GM20431 (cell line): ENCODE measurements around the gene NEMP1.

Source experiments
- in situ Hi-C: fragments of 300-500 bp; cut with MseI, MboI; formaldehyde crosslinking; loops from one replicate; pipeline ENCODE4 v1.15.0; 2020; ENCODE audit warnings: low sequenced_read_pairs; ENCODE audit not compliant: unreplicated experiment

The NEMP1 gene

DNA sequence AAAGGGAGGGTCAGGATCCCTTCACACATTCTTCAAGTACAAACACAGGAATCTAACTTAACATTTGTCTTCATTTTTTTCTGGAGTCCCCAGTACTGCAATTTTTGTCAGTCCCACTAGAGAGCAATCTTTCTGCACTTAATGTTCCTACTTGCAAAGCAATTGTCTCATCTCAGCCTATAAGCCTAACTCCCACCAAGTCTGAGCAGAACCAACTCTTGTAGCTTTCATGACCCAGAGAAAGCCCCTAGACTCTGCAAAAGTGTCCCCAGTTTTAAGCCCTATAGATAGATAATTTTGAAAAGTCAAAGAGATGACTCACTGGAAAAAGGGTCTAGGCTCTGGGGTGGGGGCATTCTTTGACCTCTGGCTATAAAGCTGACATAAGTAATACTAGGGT lies 70.4 kb downstream of the NEMP1 start:
- in situ Hi-C loops = loop anchor here (10.0 kb wide), 1 partner anchor 243 kb away; the partner anchor contains the start of gene HSD17B6

DNA sequence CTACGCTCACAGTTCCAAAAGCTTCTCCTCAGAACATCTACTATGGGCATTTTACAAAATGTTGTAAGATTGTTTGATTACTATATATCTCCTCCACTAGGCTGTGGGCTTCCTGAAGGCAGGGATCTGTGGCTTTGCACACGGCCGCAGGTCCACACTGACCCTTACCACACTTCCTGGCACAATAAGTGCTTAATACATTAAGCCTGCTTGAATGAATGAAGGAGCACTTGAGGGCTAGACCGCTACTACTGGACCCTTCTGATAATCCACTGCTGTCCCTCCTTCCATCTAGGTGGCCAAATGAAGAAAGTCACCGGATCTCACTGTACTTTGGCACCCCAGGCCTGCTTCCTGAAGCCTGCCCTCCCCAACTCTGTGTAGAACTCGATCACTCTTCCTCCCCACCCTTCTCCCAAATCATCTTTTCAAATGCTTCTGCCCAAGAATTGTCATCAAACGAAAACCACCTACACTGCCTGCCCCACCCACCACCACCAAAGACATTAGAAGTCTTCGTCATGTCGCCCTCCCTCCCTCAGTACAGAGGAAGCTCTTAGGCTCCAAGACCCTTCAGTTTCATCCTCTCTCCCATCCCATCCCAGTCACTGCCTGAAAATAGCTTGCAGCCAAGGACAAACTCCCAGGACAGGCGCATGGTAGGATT lies 71.6 kb downstream of the NEMP1 start:
- in situ Hi-C loops = loop anchor here (10.0 kb wide), 1 partner anchor 242 kb away; the partner anchor contains the start of gene HSD17B6

DNA sequence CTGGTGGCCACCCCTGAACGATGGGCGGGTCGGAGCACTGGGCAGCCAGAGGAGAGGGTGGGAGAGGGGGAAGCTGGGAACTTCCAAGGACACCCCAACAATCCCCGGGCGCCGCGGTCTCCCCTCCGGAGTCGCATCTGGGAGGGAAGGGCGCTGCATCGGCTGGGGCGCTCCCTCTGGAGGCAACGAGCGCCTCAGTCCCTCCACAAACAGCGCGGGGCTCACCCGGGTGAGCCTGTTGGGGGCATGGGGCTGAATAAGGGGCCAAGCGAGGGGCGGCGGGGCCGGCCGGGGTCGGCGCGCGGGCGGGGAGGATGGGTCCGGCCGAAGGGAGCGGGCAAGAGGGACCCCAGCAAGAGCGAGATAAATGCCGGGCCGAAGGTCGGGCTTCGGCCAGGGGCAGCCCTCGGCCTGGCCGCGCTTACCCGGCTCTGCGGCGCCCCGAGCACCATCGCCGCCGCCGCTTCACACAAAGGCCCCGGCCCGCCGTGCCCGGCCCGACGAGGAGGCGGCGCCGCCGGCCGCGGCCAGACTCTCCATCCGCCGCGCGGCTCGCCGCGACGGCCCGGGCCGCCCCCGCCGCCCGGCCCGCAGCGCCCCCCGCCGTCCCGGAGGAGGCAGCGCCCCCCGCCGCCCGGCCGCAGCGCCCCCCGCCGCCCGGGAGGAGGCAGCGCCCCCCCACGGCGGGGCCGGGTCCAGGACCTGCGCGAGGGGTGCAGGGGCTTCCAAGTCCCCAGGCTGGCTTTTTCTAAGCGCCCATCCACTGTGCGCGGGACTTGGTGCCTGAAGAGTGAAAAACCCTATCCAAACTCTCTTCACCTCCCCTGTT lies 72.4 kb downstream of the NEMP1 start, which contains the start of gene ZBTB39:
Gene ZBTB39, minus strand, starts transcription at position 567 of the 829 bp plus-strand sequence. CDS start 1,629 bp downstream, outside the sequence.
- in situ Hi-C loops = loop anchor here (10.0 kb wide), 1 partner anchor 241 kb away; the partner anchor contains the start of gene HSD17B6
